Stomach (tissue), 9 donors: ENCODE results near the gene BCAR3. TPM values are rescaled to one million over a fixed set of nuclear protein-coding genes. Genes with fewer than 3 reads are reported as not detected.

Experiments
- DNase-seq, 2 donors: peaks; one replicate each; pipeline versions ENCODE4 v3.0.0 to v3.0.0-alpha.2; 2013 to 2019
- H3K27ac ChIP-seq, 5 donors: fragments of 200-600 bp in 4 of 5; sonication (generic) in 4 of 5; one replicate each; pipeline ENCODE4 v1.5.1; 2013 to 2019; ENCODE audit warnings: mild to moderate bottlenecking in 1 of 5, moderate library complexity in 1 of 5
- H3K27me3 ChIP-seq, 3 donors: fragments of 200-600 bp; sonication (generic); one replicate each; pipeline ENCODE4 v1.5.1; 2017 to 2019; ENCODE audit warnings: mixed run types in 1 of 3
- H3K36me3 ChIP-seq, 4 donors: fragments of 200-600 bp; sonication (generic); 1 replicate in 3 of 4; 2 replicates in 1 of 4; pipeline ENCODE4 v1.5.1; 2016 to 2019
- H3K4me1 ChIP-seq, 4 donors: fragments of 200-600 bp; sonication (generic); one replicate each; pipeline ENCODE4 v1.5.1; 2016 to 2019
- H3K4me3 ChIP-seq, 4 donors: fragments of 200-600 bp; sonication (generic) in 3 of 4; one replicate each; pipeline ENCODE4 v1.5.1; 2016 to 2019; ENCODE audit warnings: mild to moderate bottlenecking in 1 of 4
- H3K9me3 ChIP-seq, 4 donors: fragments of 200-600 bp; sonication (generic); one replicate each; pipeline ENCODE4 v1.5.1; 2016 to 2019
- EP300 ChIP-seq: sonication (generic); formaldehyde crosslinking; IDR thresholded peaks from one replicate; pipeline ENCODE4 v1.6.1; 2017; ENCODE audit warnings: antibody characterized with exemption
- POLR2A ChIP-seq, 4 donors: fragments of 450-650 bp; IDR thresholded peaks; one replicate each; pipeline ENCODE4 v1.6.1; 2016; ENCODE audit warnings: antibody characterized with exemption in 4 of 4, control low read depth in 2 of 4, mild to moderate bottlenecking in 1 of 4, moderate library complexity in 1 of 4
- POLR2AphosphoS5 ChIP-seq, 3 donors: sonication (generic); formaldehyde crosslinking; IDR thresholded peaks; one replicate each; pipeline ENCODE4 v1.6.1; 2016; ENCODE audit warnings: antibody characterized with exemption in 3 of 3
- WGBS, 5 donors: extraction: QIAGEN DNeasy Blood & Tissue Kit in 3 of 5; methylation state at CpG; one replicate each; pipeline versions ENCODE4 v1.1.5 to v1.1.7; 2013 to 2018; 5-methylcytosine and 5-hydroxymethylcytosine counted together
- intact Hi-C: fragments of 100-400 bp; cut with DNase I; formaldehyde crosslinking; loops from one replicate; pipeline ENCODE4 v1.15.1; 2023; ENCODE audit warnings: low total_unique reads
- polyA plus RNA-seq, 3 donors: library from polyadenylated mRNA; stranded (reverse); fragments of 200-250 nt; gene quantifications; one replicate each; pipeline ENCODE4 v1.2.3, GENCODE V29; 2013
- total RNA-seq, 5 donors: library from RNA; depleted of rRNA; stranded (reverse); fragments of >200 nt; gene quantifications; one replicate each; pipeline versions ENCODE4 v1.1.0 to v1.2.3, GENCODE V29; 2014 to 2016
- TF ChIP-seq, protein P1 (sequence below), 7 experiments: fragments of 450-650 bp in 4 of 7; fragments of 200-600 bp in 3 of 7; sonication (generic) in 3 of 7; IDR thresholded peaks; one replicate each; pipeline ENCODE4 v1.5.1; 2016 to 2019; ENCODE audit warnings: antibody characterized with exemption in 7 of 7, control low read depth in 2 of 7, mild to moderate bottlenecking in 1 of 7
- donor health status: healthy with polysubstance abuse.
- donor health status: Bipolar disorder and iron deficiency.
- donor health status: healthy.

BCAR3 gene
- total and polyA plus RNA-seq, 8 donors = 5.6 to 28.0 (median 19.3) TPM

DNA sequence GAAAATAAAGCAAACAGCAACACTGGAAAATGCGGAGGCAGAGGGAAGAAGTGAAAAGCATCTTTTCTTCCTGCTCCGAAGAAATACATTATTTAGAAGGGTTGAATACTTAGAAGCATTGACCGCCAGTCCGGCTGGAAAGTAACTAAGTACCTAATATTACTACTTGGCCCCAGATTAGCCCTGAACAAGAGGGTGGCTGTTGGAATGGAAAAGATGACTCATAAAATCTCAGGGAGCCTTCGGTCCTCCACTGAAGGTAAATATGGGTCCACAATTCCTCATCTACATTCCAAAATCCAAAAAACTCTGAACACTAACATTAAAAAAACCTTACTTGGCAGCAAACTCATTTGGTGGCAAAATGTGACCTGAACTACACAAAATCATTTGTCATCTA is 40.1 kb downstream of the BCAR3 start:
- Histone ChIP-seq H3K9me3 (no peaks in the 10 kb centered on the region), H3K27me3 (no peaks in the 10 kb centered on the region), H3K36me3 (peaks cover 0 to 13% (median 0%) of the 10 kb centered on the region in 4 donors), H3K4me3 (no peak overlapping the region), H3K4me1 (peaks cover 0 to 28% (median 11%) of the 10 kb centered on the region in 4 donors), H3K27ac (peak overlapping the region in 3 of 5 donors; percentile 9 to 22 (median 18))
- TF ChIP-seq POLR2AphosphoS5 (IDR thresholded peaks at IDR 0.05) (peak in 1 of 3 donors; percentile 7), EP300 (no peak)
- no peak for DNase-seq
- intact Hi-C loops = no loop called here
- 63 to 85% (median 80%) methylated on average over 5 of the region's 5 CpGs for WGBS, 5 donors

DNA sequence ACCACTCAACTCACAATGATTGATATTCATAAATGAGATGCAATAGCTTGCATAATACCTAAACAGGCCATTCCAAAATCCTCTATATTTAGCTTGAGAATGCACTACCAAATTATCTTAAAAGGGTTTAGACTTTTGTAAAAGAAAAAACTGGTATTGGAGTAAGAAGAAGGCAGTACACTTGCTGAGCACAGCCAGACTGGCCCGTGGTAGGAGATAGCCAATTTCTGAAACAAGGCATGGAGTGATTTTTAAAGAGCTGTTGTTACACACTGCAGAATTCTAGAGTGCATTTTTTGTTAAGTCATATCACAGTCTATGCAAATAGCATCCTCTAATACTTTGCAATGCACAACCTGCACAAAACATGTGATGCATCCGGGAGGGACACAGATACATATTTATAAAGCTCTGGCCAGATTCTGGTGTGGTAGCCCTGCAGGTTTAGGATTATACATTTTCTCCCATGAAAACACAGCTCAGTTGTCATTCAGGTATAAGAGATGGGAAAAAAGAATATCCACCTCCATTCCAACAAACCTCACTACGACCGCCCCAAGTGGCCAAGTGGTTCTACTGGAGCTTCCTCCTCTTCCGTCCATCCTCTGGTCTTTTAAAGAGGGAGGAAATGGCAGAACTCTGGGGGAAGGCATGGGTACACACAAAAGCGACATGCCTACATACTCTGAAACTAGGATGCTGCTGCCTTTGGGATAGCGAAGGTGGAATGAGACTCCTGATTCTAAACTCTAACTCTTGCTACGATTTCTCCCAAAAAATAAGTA is 40.8 kb downstream of the BCAR3 start:
- peaks cover 0 to 28% (median 11%) of the 10 kb centered on the region in 4 donors for H3K4me1 ChIP-seq
- peak overlapping the region in 3 of 5 donors; percentile 9 to 22 (median 18) for H3K27ac ChIP-seq
- no peak overlapping the region for H3K4me3 ChIP-seq
- TF ChIP-seq, protein P1, sequence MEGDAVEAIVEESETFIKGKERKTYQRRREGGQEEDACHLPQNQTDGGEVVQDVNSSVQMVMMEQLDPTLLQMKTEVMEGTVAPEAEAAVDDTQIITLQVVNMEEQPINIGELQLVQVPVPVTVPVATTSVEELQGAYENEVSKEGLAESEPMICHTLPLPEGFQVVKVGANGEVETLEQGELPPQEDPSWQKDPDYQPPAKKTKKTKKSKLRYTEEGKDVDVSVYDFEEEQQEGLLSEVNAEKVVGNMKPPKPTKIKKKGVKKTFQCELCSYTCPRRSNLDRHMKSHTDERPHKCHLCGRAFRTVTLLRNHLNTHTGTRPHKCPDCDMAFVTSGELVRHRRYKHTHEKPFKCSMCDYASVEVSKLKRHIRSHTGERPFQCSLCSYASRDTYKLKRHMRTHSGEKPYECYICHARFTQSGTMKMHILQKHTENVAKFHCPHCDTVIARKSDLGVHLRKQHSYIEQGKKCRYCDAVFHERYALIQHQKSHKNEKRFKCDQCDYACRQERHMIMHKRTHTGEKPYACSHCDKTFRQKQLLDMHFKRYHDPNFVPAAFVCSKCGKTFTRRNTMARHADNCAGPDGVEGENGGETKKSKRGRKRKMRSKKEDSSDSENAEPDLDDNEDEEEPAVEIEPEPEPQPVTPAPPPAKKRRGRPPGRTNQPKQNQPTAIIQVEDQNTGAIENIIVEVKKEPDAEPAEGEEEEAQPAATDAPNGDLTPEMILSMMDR (IDR thresholded peaks at IDR 0.05) = no peak
- no peak for TF ChIP-seq POLR2A (IDR thresholded peaks at IDR 0.05)
- TF ChIP-seq POLR2AphosphoS5 (IDR thresholded peaks at IDR 0.05) = no peak
- no peak for TF ChIP-seq EP300
- intact Hi-C loops = no loop called here
- WGBS, 5 donors = 91 to 97% (median 94%) methylated on average over 8 of the region's 8 CpGs
- H3K27me3 ChIP-seq = no peaks in the 10 kb centered on the region
- peaks cover 0 to 13% (median 0%) of the 10 kb centered on the region in 4 donors for H3K36me3 ChIP-seq
- no peaks in the 10 kb centered on the region for H3K9me3 ChIP-seq
- no peak for DNase-seq

DNA sequence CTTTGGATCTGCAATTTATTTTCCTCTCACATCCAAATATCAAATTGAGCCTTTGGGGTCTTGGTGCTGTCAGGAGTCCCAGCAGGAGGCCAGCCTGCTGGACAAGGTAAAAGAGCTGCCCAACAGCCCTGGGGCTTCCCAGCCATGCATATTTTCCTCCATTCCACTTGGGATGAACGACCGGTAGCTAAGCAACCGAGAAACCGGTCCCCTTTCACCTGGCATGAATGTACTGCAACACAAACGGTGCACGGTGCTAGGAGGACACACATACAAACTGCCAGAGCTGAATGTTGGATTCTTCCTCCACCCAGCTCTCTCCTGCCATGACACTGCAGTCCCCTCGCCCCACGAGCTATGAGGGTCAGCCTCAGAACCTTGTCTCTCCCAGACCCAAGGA is 42.7 kb downstream of the BCAR3 start:
- Histone ChIP-seq H3K27ac (peak overlapping the region; percentile 43 to 75 (median 71)), H3K4me3 (no peak overlapping the region), H3K4me1 (peaks cover 0 to 28% (median 11%) of the 10 kb centered on the region in 4 donors), H3K9me3 (no peaks in the 10 kb centered on the region), H3K36me3 (peaks cover 0 to 13% (median 0%) of the 10 kb centered on the region in 4 donors), H3K27me3 (no peaks in the 10 kb centered on the region)
- peak in 1 of 2 donors; percentile 53 for DNase-seq
- 36 to 66% (median 42%) methylated on average over 8 of the region's 8 CpGs for WGBS, 5 donors
- TF ChIP-seq EP300 = no peak
- TF ChIP-seq, protein P1 (IDR thresholded peaks at IDR 0.05) = no peak
- TF ChIP-seq POLR2AphosphoS5 (IDR thresholded peaks at IDR 0.05) = no peak
- TF ChIP-seq POLR2A (IDR thresholded peaks at IDR 0.05) = no peak
- intact Hi-C loops = loop anchor here (10.0 kb wide), 1 partner anchor 206 kb away; no protein-coding TSS in a partner anchor

DNA sequence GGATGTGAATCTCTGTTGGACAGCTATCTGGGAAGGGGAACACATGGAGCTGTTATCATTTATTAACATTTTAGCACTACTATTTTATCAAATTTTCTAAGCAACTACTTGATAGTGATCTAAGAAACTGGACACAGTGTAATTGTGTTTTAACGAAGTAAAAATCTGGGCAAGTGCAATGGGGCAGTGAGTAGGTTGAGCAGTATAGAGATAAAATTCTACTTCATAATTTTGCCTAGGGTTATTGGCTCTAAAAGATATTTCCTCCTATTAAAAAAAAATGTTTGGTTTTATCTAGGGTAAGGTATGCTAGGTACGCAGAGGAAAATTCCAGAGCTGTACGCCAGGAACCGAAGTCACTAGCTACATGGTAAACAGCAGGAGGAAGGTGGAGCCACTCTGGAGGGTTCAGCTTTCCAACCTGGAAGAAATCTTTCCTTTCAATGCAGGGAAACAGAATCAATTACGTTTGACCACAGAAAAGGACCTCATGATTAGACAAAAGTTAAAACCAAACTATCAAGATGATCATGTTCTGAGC is 43.3 kb downstream of the BCAR3 start:
- Histone ChIP-seq H3K27ac (peak overlapping the region; percentile 51 to 75 (median 71)), H3K4me1 (peaks cover 0 to 28% (median 11%) of the 10 kb centered on the region in 4 donors), H3K9me3 (no peaks in the 10 kb centered on the region), H3K36me3 (peaks cover 0 to 13% (median 0%) of the 10 kb centered on the region in 4 donors), H3K4me3 (no peak overlapping the region), H3K27me3 (no peaks in the 10 kb centered on the region)
- WGBS, 5 donors = 26 to 54% (median 38%) methylated on average over 5 of the region's 5 CpGs
- TF ChIP-seq EP300 (no peak), POLR2A (IDR thresholded peaks at IDR 0.05) (no peak), POLR2AphosphoS5 (IDR thresholded peaks at IDR 0.05) (peak in 2 of 3 donors; percentile 53 to 60)
- TF ChIP-seq, protein P1 (IDR thresholded peaks at IDR 0.05) = no peak
- DNase-seq = peak; percentile 76 to 81
- intact Hi-C loops = loop anchor here (10.0 kb wide), 1 partner anchor 206 kb away; no protein-coding TSS in a partner anchor
